Measurements from ENCODE around the gene SLC1A6.
"Not testable (repeated sequence)": the region's sequence is repeated elsewhere in the genome, so short reads cannot be mapped to it uniquely, and the experiment has no call there.

Gene SLC1A6

GRCh38 chr19:14957464-14957863, 22.2 kb downstream of the SLC1A6 start:
- no peak for DNase-seq (ENCODE audit: low read depth in 3 of 3)

GRCh38 chr19:14954071-14954655, 25.5 kb downstream of the SLC1A6 start:
- DNase-seq (ENCODE audit: low read depth in 3 of 3) = no peak

GRCh38 chr19:14952767-14953166, 26.9 kb downstream of the SLC1A6 start:
- no peak for DNase-seq (ENCODE audit: low read depth in 3 of 3)

- no peak for DNase-seq (ENCODE audit: low read depth in 3 of 3)
These were observed 29.2 kb downstream of the SLC1A6 start for GRCh38 chr19:14950421-14950820.

GRCh38 chr19:14949876-14950275, 29.8 kb downstream of the SLC1A6 start:
- DNase-seq (ENCODE audit: low read depth in 3 of 3) = no peak

GRCh38 chr19:14949413-14949812, 30.3 kb downstream of the SLC1A6 start:
- DNase-seq (ENCODE audit: low read depth in 3 of 3) = not testable (repeated sequence)

GRCh38 chr19:14944456-14944855, 35.2 kb downstream of the SLC1A6 start:
- no peak for DNase-seq (ENCODE audit: low read depth in 3 of 3)

- no peak for DNase-seq (ENCODE audit: low read depth in 3 of 3)
These were observed 36.1 kb downstream of the SLC1A6 start for GRCh38 chr19:14943601-14944000.

GRCh38 chr19:14941189-14941588, 38.5 kb downstream of the SLC1A6 start, which contains the start of gene OR7C2:
TSS of gene OR7C2 (plus strand) at chr19:14941489. CDS start at chr19:14941489, 0 bp downstream.
- no peak for DNase-seq (ENCODE audit: low read depth in 3 of 3)

- no peak for DNase-seq (ENCODE audit: low read depth in 3 of 3)
These were observed 39.4 kb downstream of the SLC1A6 start for GRCh38 chr19:14940266-14940665.

- DNase-seq (ENCODE audit: low read depth in 3 of 3) = no peak
These were observed 46.2 kb downstream of the SLC1A6 start for GRCh38 chr19:14933506-14933905.

- no peak for DNase-seq (ENCODE audit: low read depth in 3 of 3)
These were observed 62.8 kb downstream of the SLC1A6 start for GRCh38 chr19:14916848-14917247.

GRCh38 chr19:14915116-14915515, 64.5 kb downstream of the SLC1A6 start:
- DNase-seq (ENCODE audit: low read depth in 3 of 3) = no peak

GRCh38 chr19:14906711-14907110, 73.0 kb downstream of the SLC1A6 start:
- DNase-seq (ENCODE audit: low read depth in 3 of 3) = no peak

GRCh38 chr19:14901675-14902260, 77.9 kb downstream of the SLC1A6 start:
- no peak for DNase-seq (ENCODE audit: low read depth in 3 of 3)

Measured in stimulated activated CD4-positive, alpha-beta T cell treated with anti-CD3 and anti-CD28 coated beads, TNF-alpha, amount 100 ng/mL, for 48 hours (primary cell).